T-helper 2 cell treated with Interferon-gamma antibody and Interleukin-4, amounts not matched to agents 5 μg/mL and 100 μg/mL, for 36 hours (primary cell): ENCODE measurements around the gene ARL5C.

Experiments
- DNase-seq: peaks from one replicate; pipeline ENCODE4 v3.0.0; 2021; ENCODE audit warnings: low spot score
- H3K27ac Mint-ChIP-seq: one replicate; pipeline ENCODE4 v1.8.0; 2021; ENCODE audit warnings: mild to moderate bottlenecking, mixed read lengths
- H3K27me3 Mint-ChIP-seq: one replicate; pipeline ENCODE4 v1.8.0; 2021; ENCODE audit warnings: low read depth, mixed read lengths
- H3K36me3 Mint-ChIP-seq: one replicate; pipeline ENCODE4 v1.8.0; 2021; ENCODE audit warnings: low read depth, mixed read lengths
- H3K4me1 Mint-ChIP-seq: one replicate; pipeline ENCODE4 v1.8.0; 2021; ENCODE audit warnings: low read depth, mixed read lengths
- H3K4me3 Mint-ChIP-seq: one replicate; pipeline ENCODE4 v1.8.0; 2022; ENCODE audit warnings: mild to moderate bottlenecking, moderate library complexity, mixed read lengths
- H3K9me3 Mint-ChIP-seq: one replicate; pipeline ENCODE4 v1.8.0; 2021; ENCODE audit warnings: mixed read lengths

ARL5C gene

DNA sequence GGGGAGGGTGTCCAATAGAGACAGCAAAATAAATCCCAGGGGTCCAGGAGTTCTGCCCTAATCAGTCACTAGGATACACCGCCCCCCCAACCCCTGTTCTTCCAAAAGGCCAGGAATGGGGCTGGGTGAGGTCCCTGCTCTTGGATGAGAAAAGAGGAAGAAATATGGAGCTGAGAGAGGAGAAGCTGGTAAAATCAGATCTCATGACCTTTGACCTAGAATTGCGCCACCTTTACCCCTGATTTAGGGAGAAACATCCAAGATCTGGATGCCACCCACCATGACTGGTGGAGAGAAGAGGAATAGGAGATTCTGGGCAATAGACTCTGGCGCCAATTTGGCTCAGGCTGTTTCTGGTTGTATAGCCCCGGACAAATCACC is 32.2 kb upstream of the ARL5C start:
- no peak for DNase-seq
- no peaks in the 10 kb centered on the region for H3K27me3 Mint-ChIP-seq
- H3K4me1 Mint-ChIP-seq: peaks cover 46% of the 10 kb centered on the region
- no peaks in the 10 kb centered on the region for H3K9me3 Mint-ChIP-seq
- peak overlapping the region; percentile 71 for H3K27ac Mint-ChIP-seq
- H3K4me3 Mint-ChIP-seq: peak overlapping the region; percentile 82
- H3K36me3 Mint-ChIP-seq: peaks cover 29% of the 10 kb centered on the region

DNA sequence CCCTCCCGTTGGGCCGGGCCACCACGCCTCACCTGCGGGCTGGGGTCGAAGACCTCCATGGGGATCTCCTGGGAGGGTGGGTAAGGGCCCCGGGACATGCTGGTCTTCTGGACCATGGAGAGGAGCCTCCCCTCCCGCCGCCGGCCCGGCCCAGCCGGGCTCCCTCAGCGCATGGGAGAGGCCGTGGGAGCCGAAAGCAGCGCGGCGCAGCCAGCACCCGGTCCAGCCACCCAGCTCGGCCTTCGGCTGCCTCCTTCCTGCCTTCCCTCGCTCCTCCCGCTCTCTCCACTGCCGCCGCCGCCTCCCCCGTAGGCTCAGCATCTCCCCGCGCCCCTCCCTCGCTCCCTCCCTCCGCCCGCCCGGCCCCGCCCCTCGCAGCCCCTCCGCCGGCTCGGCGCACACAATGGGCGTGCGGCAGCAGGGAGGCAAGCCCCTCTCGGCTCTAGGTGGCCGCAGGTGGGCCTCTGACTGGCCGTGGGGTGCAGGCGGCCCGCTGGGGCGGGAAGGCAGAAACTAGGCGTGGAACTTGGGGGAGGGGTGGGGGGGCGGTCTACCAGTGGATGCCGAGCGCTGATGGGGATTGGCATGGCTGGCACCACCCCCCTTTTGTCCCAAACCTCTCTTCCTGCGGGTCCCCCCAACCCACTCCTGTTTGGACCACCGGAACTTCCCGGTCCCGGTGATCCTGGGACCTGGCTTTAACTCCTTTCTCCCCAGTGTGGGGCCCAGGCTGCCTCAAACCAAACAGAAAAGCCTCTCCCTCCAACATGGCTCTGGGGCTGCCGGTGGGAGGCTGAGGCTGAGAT is 31.6 kb upstream of the ARL5C start, which contains the start of gene CACNB1:
CACNB1 (minus strand) TSS at position 290 of the 806 bp plus-strand sequence; CDS start at position 116, 174 bp downstream.
- peak; percentile 71 for DNase-seq
- Mint-ChIP-seq H3K36me3 (peaks cover 28% of the 10 kb centered on the region), H3K27me3 (no peaks in the 10 kb centered on the region), H3K4me1 (peaks cover 42% of the 10 kb centered on the region), H3K4me3 (peak within 1 kb of the TSS; percentile 82), H3K27ac (peak within 1 kb of the TSS; percentile 71), H3K9me3 (no peaks in the 10 kb centered on the region)

- no peak for DNase-seq
- H3K4me3 Mint-ChIP-seq: peak overlapping the region; percentile 82
- no peaks in the 10 kb centered on the region for H3K9me3 Mint-ChIP-seq
- H3K27ac Mint-ChIP-seq: peak overlapping the region; percentile 44
- peaks cover 23% of the 10 kb centered on the region for H3K36me3 Mint-ChIP-seq
- no peaks in the 10 kb centered on the region for H3K27me3 Mint-ChIP-seq
- peaks cover 38% of the 10 kb centered on the region for H3K4me1 Mint-ChIP-seq
Observed at GRCh38 chr17:39196808-39197291, 30.9 kb upstream of the ARL5C start.

GRCh38 chr17:39196241-39196807 is 30.4 kb upstream of the ARL5C start:
- Mint-ChIP-seq H3K27me3 (no peaks in the 10 kb centered on the region), H3K27ac (peak overlapping the region; percentile 51), H3K4me1 (peaks cover 34% of the 10 kb centered on the region), H3K36me3 (peaks cover 21% of the 10 kb centered on the region), H3K9me3 (no peaks in the 10 kb centered on the region), H3K4me3 (peak overlapping the region; percentile 76)
- DNase-seq: no peak

- Mint-ChIP-seq H3K4me1 (peaks cover 30% of the 10 kb centered on the region), H3K27ac (peak overlapping the region; percentile 64), H3K36me3 (peaks cover 15% of the 10 kb centered on the region), H3K27me3 (no peaks in the 10 kb centered on the region), H3K9me3 (no peaks in the 10 kb centered on the region), H3K4me3 (peak overlapping the region; percentile 76)
- no peak for DNase-seq
Observed at GRCh38 chr17:39195568-39196160, 29.7 kb upstream of the ARL5C start.

DNA sequence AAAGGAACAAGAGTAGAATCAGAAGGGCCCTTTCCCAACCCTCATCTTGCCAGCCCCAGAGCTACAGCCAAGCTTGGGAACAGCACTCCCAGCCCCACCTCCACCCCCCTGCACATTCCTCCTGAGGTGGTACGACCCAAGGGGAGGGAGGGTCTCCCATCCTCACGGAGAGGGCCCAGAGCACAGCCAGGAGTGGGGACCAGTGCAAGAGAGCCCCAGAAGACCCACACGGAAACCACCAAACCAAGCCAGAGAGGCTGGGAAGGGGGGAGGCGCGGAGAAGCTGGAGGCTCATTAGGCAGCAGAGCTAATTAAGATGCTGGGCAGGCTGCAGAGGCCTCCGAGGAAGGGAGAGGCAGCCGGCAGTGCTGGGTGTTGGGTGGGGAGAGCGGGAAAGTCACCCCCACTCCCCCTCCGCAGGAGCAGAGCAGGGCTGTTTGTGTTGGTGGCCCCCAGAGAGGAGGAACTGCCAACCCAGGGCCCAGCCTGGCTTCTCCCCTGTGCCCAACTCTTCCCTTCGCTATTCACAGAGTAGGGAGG is 29.1 kb upstream of the ARL5C start:
- no peak overlapping the region for H3K27ac Mint-ChIP-seq
- no peak overlapping the region for H3K4me3 Mint-ChIP-seq
- no peaks in the 10 kb centered on the region for H3K27me3 Mint-ChIP-seq
- peaks cover 30% of the 10 kb centered on the region for H3K4me1 Mint-ChIP-seq
- H3K9me3 Mint-ChIP-seq: no peaks in the 10 kb centered on the region
- H3K36me3 Mint-ChIP-seq: peaks cover 11% of the 10 kb centered on the region
- DNase-seq: no peak

- DNase-seq: no peak
- no peaks in the 10 kb centered on the region for H3K27me3 Mint-ChIP-seq
- peaks cover 9% of the 10 kb centered on the region for H3K36me3 Mint-ChIP-seq
- peaks cover 27% of the 10 kb centered on the region for H3K4me1 Mint-ChIP-seq
- no peak overlapping the region for H3K27ac Mint-ChIP-seq
- H3K9me3 Mint-ChIP-seq: no peaks in the 10 kb centered on the region
- no peak overlapping the region for H3K4me3 Mint-ChIP-seq
Observed at GRCh38 chr17:39194089-39194984, 28.4 kb upstream of the ARL5C start.

- Mint-ChIP-seq H3K9me3 (no peaks in the 10 kb centered on the region), H3K4me3 (no peak overlapping the region), H3K27me3 (no peaks in the 10 kb centered on the region), H3K36me3 (peaks cover 9% of the 10 kb centered on the region), H3K4me1 (peaks cover 21% of the 10 kb centered on the region), H3K27ac (no peak overlapping the region)
- DNase-seq: no peak
Observed at GRCh38 chr17:39193346-39193745, 27.4 kb upstream of the ARL5C start.

DNA sequence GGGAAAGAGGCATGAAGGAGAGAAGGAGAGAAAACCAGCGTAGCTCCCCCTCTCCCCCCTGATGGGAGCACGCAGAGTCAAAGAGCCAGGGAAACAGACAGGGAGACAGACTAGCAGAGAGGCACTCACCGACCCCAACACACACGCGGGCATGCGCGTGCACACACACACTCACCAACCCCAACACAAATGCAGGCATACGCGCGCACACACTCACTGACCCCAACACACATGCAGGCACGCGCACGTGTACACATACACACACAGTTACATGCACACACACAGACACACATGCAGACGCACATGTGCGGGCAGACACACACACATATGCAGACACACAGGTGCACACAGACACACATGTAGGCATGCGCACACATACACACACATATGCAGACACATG is 26.9 kb upstream of the ARL5C start:
- H3K9me3 Mint-ChIP-seq: no peaks in the 10 kb centered on the region
- H3K27ac Mint-ChIP-seq: no peak overlapping the region
- no peak for DNase-seq
- no peaks in the 10 kb centered on the region for H3K27me3 Mint-ChIP-seq
- no peak overlapping the region for H3K4me3 Mint-ChIP-seq
- H3K4me1 Mint-ChIP-seq: peaks cover 16% of the 10 kb centered on the region
- peaks cover 9% of the 10 kb centered on the region for H3K36me3 Mint-ChIP-seq

DNA sequence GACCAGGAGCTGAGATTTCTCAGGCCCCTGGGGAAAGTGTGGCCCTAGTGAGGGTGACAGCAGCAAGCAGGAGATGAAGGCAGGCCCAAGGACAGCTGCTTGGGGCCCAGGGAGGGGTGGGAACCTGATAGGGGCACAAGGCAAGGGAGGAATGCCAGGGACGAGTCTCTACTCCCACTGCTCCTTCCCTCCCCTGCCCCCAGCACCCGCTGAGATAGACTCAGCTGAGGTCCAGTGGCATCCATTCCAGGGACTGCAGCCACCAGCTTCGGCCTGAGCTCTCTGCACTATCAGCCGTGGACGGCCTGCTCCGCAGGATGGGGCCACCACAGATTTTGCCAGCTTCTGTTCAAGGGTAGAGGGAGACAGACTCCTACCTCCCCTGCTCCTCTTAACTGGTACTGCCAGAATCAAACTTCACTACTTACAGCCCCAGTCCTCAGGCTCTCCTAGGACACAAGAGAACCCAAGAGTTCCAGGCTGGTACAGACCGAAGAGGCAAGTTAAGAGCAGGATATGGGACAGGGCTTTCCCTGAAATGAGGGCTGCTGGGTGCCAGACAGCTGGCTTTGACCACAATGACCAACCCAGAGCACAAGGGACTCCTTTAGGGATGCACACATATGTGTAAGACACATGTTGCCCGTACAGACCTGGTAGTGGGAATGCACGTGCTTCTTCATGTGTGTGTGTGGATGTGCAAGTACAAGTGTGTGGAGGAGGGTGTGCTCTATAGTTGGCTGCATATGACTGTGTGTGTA is 26.0 kb upstream of the ARL5C start:
- Mint-ChIP-seq H3K9me3 (no peaks in the 10 kb centered on the region), H3K27ac (no peak overlapping the region)

DNA sequence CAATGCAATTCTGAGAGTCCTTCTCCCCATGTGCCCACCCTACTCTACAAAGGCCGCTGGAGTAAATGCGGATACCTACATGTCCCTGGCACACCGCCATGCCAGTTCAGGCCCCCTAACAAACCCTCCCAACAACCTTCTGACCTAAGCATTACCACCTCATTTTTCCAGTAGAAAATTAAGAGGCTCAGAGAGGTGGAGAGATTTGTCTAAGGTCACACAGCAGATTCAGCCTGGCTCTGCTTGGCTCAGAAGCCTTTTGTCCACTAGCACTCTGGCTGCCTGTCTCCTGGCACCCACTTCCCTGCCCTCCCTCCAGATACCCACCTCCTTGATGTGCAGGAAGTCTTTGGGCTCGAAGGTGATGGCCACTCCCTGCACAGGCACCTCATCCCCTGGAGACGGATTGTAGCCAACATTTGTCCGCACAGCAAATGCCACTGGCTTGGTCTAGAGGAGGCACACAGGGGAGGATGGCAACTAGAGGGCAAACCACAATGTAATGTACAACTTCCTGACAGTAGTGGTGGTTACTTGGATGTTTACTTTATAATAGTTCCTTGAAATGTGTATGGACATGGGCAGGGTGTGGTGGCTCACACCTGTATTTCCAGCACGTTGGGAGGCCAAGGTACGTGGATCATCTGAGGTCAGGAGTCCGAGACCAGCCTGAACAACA is 21.3 kb upstream of the ARL5C start:
- no peak for DNase-seq
- Mint-ChIP-seq H3K4me3 (no peak overlapping the region), H3K27me3 (no peaks in the 10 kb centered on the region), H3K9me3 (no peaks in the 10 kb centered on the region), H3K27ac (no peak overlapping the region), H3K4me1 (peaks cover 4% of the 10 kb centered on the region), H3K36me3 (peaks cover 26% of the 10 kb centered on the region)

More for the DNA sequence above, 26.0 kb upstream of the ARL5C start:
- Mint-ChIP-seq H3K36me3 (peaks cover 12% of the 10 kb centered on the region), H3K4me1 (peaks cover 15% of the 10 kb centered on the region), H3K4me3 (no peak overlapping the region), H3K27me3 (no peaks in the 10 kb centered on the region)
- no peak for DNase-seq

DNA sequence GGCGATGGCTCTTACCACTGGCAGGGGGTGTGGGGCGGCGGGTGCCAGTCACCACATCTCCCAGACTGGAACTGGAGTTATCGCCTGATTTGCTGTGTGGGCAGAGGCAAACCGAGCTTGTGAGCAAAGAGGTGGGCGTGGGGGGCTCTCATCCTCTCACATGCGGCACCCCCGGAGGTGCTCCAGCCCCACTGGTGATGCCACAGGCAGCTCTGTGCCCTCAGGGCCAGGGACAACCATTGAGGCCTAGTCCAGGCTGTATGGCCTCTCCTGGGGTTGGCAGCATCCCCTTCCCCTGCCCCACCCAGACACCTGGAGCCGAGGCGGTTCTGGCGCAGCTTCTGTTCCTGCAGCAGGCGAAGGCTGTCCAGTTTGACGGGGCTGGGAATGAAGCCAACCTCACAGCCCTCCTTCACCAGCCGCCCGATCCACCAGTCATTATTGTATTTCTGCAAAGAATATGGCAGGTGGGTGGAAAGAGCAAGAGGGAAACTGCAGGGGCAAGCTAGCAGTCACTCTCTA is 20.6 kb upstream of the ARL5C start:
- H3K9me3 Mint-ChIP-seq: no peaks in the 10 kb centered on the region
- H3K27me3 Mint-ChIP-seq: no peaks in the 10 kb centered on the region
- H3K4me3 Mint-ChIP-seq: no peak overlapping the region
- peaks cover 24% of the 10 kb centered on the region for H3K36me3 Mint-ChIP-seq
- no peak overlapping the region for H3K27ac Mint-ChIP-seq
- peaks cover 4% of the 10 kb centered on the region for H3K4me1 Mint-ChIP-seq
- no peak for DNase-seq
